DND-41 (cell line): ENCODE measurements around the gene WDR45.

ENCODE experiments used
- ATAC-seq: fragments of 200-7000 bp; cut with Tn5 transposase; 3 replicates; pipeline ENCODE4 v1.9.1; 2021; ENCODE audit warnings: low read depth; ENCODE audit not compliant: insufficient read depth
- DNase-seq: peaks from one replicate; pipeline ENCODE4 v3.0.0-alpha.2; 2020
- H2AFZ ChIP-seq: 2 replicates; pipeline ENCODE4 v1.6.0; 2012; ENCODE audit warnings: low read depth, low read length
- H3K27ac ChIP-seq: 2 replicates; pipeline ENCODE4 v1.5.1; 2012; ENCODE audit warnings: low read length, inconsistent platforms
- H3K27me3 ChIP-seq: fragments of 200-600 bp; sonication (generic); 2 replicates; pipeline ENCODE4 v1.6.0; 2012; ENCODE audit warnings: low read length, mild to moderate bottlenecking, inconsistent platforms; ENCODE audit not compliant: insufficient read depth, poor library complexity
- H3K36me3 ChIP-seq: 2 replicates; pipeline ENCODE4 v1.5.1; 2012; ENCODE audit warnings: low read length, inconsistent platforms; ENCODE audit not compliant: insufficient read depth
- H3K4me1 ChIP-seq: 2 replicates; pipeline ENCODE4 v1.5.1; 2012; ENCODE audit warnings: mild to moderate bottlenecking, low read length; ENCODE audit not compliant: insufficient read depth
- H3K4me2 ChIP-seq: 2 replicates; pipeline ENCODE4 v1.6.0; 2012; ENCODE audit warnings: mild to moderate bottlenecking, moderate library complexity, low read length, inconsistent platforms; ENCODE audit not compliant: insufficient read depth
- H3K4me3 ChIP-seq, 2 experiments: fragments of 200-600 bp in 1 of 2; shearing (Covaris generic) in 1 of 2; 2 replicates each; pipeline ENCODE4 v1.5.1; 2012 to 2016; ENCODE audit warnings: inconsistent platforms in 2 of 2, low read length in 2 of 2, mild to moderate bottlenecking in 2 of 2, low read depth in 1 of 2, moderate library complexity in 1 of 2
- H3K79me2 ChIP-seq: 2 replicates; pipeline ENCODE4 v1.6.0; 2012; ENCODE audit warnings: low read length, inconsistent platforms; ENCODE audit not compliant: insufficient read depth
- H3K9ac ChIP-seq: 2 replicates; pipeline ENCODE4 v1.6.0; 2012; ENCODE audit warnings: low read depth, mild to moderate bottlenecking, inconsistent platforms, low read length, moderate library complexity
- H3K9me3 ChIP-seq: 2 replicates; pipeline ENCODE4 v1.5.1; 2012; ENCODE audit warnings: low read length, moderate library complexity, mild to moderate bottlenecking, inconsistent platforms; ENCODE audit not compliant: insufficient read depth, severe bottlenecking
- H4K20me1 ChIP-seq: 2 replicates; pipeline ENCODE4 v1.6.0; 2012; ENCODE audit warnings: low read length; ENCODE audit not compliant: insufficient read depth
- CTCF ChIP-seq: IDR thresholded peaks from 2 replicates; pipeline ENCODE4 v1.5.1; 2012; ENCODE audit warnings: borderline replicate concordance, low read length, moderate library complexity, mild to moderate bottlenecking; ENCODE audit not compliant: poor library complexity, severe bottlenecking; ENCODE audit errors: extremely low read depth
- EZH2 ChIP-seq: IDR thresholded peaks from 3 replicates; pipeline ENCODE4 v1.6.1; 2012; ENCODE audit warnings: borderline replicate concordance, low read depth, mild to moderate bottlenecking, moderate library complexity, low read length, inconsistent platforms; ENCODE audit not compliant: severe bottlenecking

The WDR45 gene

GRCh38 chrX:49106296-49106695 is 26.6 kb upstream of the WDR45 start:
- no peak for DNase-seq
- Histone ChIP-seq H3K36me3 (peaks cover 20% of the 10 kb centered on the region), H3K79me2 (0 out of 2 replicates have a peak, but pooled peaks cover 5% of the 10 kb centered on the region), H3K27me3 (no peaks in the 10 kb centered on the region), H3K4me2 (no peak overlapping the region), H3K27ac (no peak overlapping the region), H3K9me3 (no peaks in the 10 kb centered on the region), H3K4me3 (no peak overlapping the region), H2AFZ (no peak overlapping the region), H3K4me1 (peaks cover 11% of the 10 kb centered on the region), H3K9ac (no peak overlapping the region), H4K20me1 (no peaks in the 10 kb centered on the region)
- ATAC-seq = no peak
- TF ChIP-seq CTCF (no peak), EZH2 (no peak)

GRCh38 chrX:49103637-49104036 is 23.9 kb upstream of the WDR45 start:
- Histone ChIP-seq H3K9ac (no peak overlapping the region), H3K4me3 (no peak overlapping the region), H3K27ac (no peak overlapping the region), H3K27me3 (no peaks in the 10 kb centered on the region), H4K20me1 (no peaks in the 10 kb centered on the region), H3K4me2 (no peak overlapping the region), H3K9me3 (no peaks in the 10 kb centered on the region), H3K36me3 (peaks cover 12% of the 10 kb centered on the region), H3K79me2 (peaks cover 19% of the 10 kb centered on the region), H3K4me1 (peaks cover 22% of the 10 kb centered on the region), H2AFZ (no peak overlapping the region)
- TF ChIP-seq CTCF (no peak), EZH2 (no peak)
- DNase-seq = no peak
- no peak for ATAC-seq

- no peak for DNase-seq
- no peaks in the 10 kb centered on the region for H4K20me1 ChIP-seq
- peak overlapping the region; percentile 91; the same call in 1 of the 2 replicates for H3K4me2 ChIP-seq
- H3K27me3 ChIP-seq = no peaks in the 10 kb centered on the region
- peak overlapping the region in 1 of 2 experiments; percentile 90; a peak in 2 of 4 replicates for H3K4me3 ChIP-seq
- H3K9me3 ChIP-seq = no peaks in the 10 kb centered on the region
- peaks cover 23% of the 10 kb centered on the region for H3K79me2 ChIP-seq
- H3K27ac ChIP-seq = no peak overlapping the region; the same call in 1 of the 2 replicates
- no peak for TF ChIP-seq EZH2
- no peak for TF ChIP-seq CTCF
- H3K36me3 ChIP-seq = peaks cover 12% of the 10 kb centered on the region
- H3K9ac ChIP-seq = peak overlapping the region; percentile 87
- H2AFZ ChIP-seq = no peak overlapping the region
- peaks cover 25% of the 10 kb centered on the region for H3K4me1 ChIP-seq
- ATAC-seq = no peak
These were observed 22.5 kb upstream of the WDR45 start for GRCh38 chrX:49102190-49102589.

GRCh38 chrX:49101629-49101984 is 21.9 kb upstream of the WDR45 start:
- H3K36me3 ChIP-seq = peaks cover 6% of the 10 kb centered on the region
- H3K9me3 ChIP-seq = no peaks in the 10 kb centered on the region
- H3K27me3 ChIP-seq = no peaks in the 10 kb centered on the region
- peak overlapping the region; percentile 37 to 90; a peak in 3 of 4 replicates for H3K4me3 ChIP-seq
- ATAC-seq (peak; percentile 4; the same call in 2 of the 3 replicates), DNase-seq (no peak)
- H4K20me1 ChIP-seq = no peaks in the 10 kb centered on the region
- H2AFZ ChIP-seq = peak overlapping the region; percentile 73
- peak overlapping the region; percentile 83 for H3K27ac ChIP-seq
- peaks cover 25% of the 10 kb centered on the region for H3K4me1 ChIP-seq
- peak overlapping the region; percentile 87 for H3K9ac ChIP-seq
- H3K4me2 ChIP-seq = peak overlapping the region; percentile 91
- TF ChIP-seq CTCF (no peak), EZH2 (no peak)
- peaks cover 23% of the 10 kb centered on the region for H3K79me2 ChIP-seq
